GM18519 (cell line): ENCODE measurements around the gene MACROH2A1.
"Not testable (repeated sequence)": the region's sequence is repeated elsewhere in the genome, so short reads cannot be mapped to it uniquely, and the experiment has no call there.

Experiments used
- ATAC-seq: cut with Tn5 transposase; IDR thresholded peaks from one replicate; pipeline ENCODE4 v1.9.1; 2021; ENCODE audit warnings: mild to moderate bottlenecking, moderate library complexity; ENCODE audit not compliant: unreplicated experiment, low FRiP score

The MACROH2A1 gene

DNA sequence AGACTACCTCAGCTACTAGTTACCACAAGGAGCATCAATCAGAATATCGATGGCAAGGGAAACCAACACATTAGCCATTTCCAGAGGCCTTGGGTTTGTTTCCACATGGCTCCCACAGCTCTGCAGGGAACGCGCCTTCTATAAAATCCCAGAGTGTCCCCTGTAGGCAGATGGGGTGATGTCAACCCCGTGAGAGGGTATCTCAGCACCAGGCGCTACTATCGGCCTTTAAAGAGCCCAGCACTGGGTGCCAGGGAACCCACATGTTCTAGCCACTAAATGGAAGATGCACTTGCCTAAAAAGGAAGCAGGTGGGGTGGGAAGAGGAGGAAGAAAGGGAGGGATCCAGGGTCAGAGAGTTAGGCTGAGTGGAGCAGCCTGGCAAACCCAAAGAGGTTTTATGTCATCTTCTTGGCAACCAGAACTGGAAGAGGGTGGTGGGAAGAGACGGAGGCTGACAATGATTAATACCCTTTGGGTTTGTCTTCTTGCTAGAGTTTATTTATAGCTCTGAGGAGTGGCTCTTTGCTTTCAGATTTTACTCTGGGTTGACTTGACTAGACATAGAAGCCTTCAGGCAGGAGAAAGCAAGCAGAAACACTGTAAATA lies 19.9 kb downstream of the MACROH2A1 start:
- no peak for ATAC-seq

DNA sequence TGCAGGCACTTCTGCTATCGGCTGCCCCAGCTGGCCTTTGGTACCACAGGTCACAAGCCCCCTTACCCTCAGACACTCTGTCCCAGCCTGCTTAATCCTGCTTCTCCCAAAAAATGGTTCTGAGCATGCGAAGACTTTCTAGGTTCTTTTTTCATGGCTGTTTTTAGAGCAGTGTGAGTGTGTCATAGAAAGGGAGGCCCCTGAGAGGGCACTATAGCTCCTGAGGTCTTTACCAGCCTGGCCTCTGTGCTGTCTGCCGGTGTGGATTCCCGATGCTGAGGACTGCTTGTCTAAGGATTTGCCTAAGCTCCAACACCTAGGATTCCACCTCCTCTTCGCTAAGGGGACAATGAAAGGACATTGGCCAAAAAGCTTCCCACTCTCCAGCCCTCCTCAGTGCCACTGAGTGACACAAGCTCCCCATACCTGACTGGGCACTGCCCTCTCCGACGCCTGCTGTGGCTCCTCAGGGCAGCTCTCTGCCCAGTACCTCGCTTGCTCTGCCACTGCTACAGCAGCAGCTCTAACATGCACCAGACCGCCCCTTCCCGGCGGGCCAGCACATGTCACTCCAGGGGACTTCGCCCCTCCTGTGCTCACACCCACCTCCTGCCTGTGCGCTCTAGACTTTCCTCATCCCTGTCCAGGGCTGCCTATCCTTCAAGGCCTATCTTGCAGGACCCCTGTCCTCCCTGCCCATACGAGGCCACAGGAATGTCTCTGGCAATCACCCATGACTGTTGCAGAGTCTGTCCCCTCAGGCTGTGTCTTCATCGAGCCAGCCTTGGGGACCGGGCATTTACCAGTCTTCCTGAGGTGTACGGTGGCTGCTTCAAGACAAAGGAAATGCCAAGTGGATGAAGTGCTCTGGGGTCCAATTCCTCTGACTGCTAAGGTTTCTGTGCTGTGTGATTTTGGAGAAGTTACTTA lies 21.0 kb downstream of the MACROH2A1 start:
- no peak for ATAC-seq

DNA sequence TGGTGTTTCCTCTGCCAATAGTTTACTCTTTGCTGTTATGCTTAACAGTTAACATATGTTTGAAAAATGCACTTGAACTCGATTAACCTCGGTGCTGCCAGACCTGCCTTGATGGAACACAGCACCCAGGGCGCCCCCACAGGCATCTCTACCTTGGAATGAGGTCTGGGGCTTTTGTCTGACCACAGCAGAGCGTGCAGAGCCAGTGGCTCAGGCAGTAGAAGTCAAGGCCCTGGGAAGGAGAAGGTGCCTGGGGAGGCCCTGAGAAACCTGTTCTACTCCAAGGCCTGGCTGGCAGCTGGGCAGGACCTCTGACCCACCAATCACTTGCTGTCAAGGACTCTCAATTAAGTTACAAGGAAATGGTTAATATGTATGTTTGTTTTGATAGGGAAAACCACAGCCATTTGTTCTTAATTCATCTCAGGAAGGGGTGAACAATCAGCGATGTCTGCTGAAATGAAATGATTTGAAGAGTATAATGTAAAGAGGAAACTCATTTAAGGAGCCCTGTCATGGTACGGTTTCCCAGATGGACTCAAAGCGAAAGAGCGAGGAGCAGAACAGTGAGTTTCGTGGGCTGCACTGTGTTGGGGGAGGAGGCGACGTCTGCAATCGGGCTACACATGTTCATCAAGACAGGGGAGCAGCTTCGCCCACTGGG lies 21.9 kb downstream of the MACROH2A1 start:
- no peak for ATAC-seq

DNA sequence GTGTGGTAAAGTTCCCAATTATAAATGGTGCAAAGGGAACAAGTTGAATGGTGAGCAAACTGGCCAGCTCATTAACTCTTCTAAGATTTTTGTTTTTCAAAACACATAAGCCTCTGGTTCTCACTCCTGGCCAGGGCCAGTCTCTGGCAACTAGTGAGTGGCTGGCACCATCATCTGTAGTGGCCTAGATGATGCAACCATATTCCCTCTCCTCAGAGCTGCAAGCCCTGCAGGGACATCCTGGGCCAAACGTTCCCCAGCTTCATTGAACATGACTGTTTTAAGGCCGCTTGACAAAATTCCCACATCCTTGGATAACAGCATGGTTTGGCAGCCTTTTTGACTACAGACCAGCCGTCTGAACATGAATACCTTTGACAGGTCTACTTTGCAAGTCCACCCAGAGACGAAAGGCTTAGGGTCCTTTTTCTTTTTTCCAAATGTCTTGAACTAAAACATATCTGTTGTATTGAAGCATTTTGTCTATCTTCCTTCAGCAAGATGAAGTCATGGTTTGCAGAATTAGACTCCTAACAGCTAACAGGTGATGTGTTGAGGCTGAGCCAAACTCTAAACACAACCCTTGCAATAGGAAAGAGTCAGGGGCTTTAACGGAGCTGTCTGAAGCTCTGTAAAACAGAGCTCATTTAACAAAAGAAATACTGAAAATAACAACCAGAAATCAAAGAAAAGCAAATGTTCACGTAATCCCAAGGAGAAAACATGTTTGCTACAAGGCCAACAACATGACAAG lies 23.8 kb downstream of the MACROH2A1 start:
- ATAC-seq, result no peak

DNA sequence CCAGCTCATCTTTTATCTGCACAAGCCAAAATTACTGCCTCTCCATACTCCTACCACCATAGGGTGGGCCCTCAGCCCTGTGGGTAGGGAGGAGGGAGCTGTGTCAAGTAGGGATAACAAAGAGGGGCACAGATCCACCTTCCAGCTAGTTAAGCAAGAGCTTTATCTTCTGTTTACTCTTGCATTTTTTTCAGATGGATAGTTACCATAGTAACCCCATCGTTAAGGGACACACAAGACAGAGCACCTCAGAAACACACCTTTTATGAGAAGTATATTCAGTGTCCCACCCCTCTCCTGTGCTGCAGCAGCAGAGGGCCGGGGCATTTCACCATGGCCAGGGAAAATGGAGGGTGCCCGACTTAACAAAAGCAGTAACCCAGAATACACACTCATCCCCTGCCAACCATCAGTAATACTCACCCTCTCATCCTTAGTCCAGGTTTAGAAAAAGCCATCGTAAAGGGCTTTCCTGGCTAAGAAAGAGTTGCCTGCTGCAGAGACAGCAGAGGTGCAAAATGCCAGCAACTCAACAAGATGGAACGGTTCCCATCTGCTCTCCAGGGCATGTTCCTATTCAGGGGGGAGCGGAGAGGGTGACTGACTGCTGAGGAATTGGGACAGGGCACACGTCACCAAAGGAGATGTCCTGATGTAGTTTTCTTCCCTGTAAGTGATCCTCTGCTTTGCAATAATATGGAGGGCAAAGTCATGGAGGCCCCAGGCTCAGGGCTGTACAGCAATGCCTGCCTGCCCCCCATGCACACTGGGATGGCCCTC lies 25.1 kb downstream of the MACROH2A1 start:
- ATAC-seq, result no peak

DNA sequence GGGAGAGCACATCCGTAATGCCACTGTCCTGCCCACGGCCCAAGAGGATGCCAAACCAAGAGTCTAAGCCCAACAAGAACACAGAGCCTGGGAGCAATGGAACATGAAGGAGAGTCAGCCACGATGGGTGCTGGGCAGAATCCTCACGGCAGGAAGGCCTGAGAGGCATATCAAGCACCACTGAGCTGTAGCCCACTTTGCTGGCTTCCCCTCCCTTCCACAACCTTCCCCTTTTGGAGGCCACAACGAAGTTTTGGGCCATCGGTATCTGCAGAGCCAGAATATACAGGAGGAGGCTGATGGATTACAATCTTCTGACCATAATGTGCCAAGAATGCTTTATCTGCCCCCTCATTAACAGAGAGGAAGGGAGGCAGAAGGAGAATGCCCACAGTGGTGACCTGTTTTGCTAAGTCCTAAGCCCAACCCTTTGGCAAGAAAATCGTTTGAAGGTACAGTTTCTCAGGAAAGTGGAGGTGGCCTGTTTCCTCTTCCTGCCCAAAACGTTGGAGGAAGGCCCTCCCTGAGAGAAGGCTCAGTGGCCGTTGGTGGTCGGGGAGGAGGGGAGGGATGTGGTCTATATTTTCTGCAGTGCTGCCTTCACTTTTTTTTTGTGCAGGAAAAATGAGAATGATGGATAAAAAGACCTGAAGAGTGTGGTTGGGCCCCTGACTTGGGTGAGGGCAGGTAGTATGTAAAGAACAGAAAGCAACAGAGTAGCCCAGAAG lies 26.2 kb downstream of the MACROH2A1 start:
- no peak for ATAC-seq

DNA sequence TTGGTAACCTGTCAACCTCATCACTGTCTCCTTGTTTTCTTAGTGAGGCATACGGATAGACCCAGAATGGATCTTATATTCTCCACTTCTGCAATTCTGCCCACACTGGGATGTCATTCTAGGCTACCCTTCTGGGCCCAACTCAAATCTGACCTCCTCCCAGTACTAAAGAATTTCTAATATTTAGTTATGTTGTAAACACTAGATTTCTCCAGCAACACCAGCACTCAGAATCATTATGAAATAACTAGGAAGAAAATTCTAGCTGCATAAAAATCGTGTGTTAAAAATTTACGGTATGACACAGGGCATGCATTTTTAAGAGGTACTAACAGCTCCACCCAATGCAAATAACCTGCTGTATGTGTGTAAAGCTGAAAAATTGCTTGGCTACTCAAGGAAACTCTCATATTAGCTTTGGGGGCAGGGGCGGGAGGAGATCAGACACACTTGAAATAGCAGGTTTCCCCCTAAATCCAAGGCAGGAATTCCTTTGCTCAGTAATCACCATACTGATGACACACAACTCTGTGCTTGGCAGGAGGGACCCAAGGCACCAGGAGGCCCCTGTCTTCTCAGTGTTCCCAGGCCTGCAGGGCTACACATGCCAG lies 27.3 kb downstream of the MACROH2A1 start:
- no peak for ATAC-seq

DNA sequence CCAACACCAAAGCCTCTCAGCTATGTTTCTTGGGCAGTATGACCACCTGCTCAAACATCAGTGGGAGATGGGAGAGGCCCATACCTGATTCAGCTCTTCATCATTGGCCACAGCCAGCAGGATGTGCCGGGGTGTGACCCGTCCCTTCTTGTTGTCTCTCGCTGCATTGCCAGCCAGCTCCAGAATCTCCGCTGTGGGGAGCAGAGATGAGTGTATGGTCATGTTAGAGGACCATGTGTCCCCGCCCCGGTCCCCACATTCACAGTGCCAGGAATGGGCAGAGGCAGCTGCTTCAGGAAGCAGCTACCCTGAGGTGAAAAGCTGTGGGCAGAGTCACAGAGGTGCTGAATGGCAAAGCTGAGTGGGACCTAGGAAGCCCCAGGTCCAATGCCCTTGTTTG lies 29.1 kb downstream of the MACROH2A1 start:
- ATAC-seq, result no peak

DNA sequence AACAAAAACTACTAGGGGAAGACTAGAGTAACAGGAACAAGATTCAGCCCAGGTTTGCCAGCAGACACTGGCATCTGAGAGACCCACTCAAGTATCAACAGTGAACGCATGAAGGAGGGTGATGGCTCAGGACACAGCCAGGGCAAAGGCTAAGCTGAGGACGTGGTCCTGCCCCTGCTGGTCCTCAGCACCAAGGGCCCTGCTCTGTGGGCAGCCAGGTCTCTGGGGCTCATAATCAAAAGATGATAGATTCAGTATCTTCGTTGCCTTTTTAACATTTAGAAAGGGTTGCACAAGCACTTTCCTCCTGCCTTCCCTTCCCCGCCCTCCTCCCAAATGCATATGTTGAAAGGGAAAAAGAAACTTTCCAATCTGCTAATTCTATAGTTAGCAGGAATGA lies 31.5 kb downstream of the MACROH2A1 start:
- ATAC-seq, result no peak

DNA sequence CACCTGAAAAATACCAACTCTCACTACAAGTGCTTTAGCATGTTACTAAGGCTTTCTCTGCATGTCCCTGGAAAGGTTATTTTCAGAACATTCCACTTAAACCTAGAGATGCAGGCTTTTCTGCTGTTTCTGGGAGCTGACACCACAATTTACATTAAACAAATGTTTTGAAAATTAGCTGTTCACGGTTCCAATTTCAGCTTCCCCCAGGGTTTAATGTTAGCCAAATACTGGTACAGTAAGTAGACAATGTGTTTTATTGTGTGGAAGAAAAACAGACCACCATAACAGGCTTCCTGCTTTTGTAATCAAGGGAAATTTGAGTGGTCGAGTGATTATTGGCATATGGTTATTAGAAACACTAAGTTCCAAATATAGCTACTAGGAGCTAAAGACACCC lies 32.0 kb downstream of the MACROH2A1 start:
- no peak for ATAC-seq

DNA sequence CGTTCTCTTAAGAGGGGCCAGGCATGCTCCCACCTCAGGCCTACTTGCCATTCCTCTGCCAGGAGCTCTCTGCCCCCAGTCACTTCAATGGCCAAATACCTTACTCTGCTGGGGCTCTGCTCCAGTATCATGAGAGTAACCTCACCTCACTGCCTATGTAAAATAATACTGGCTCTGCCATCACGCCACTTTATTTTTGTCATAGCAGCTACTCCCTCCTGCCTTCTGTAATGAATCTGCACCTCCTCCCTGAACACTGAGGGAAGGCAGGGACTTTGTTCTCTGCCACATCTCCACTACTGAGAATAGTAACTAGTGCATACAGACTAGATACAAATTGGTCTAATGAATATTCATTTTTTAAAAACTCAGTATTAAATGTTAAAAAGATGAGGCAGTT lies 33.8 kb downstream of the MACROH2A1 start:
- no peak for ATAC-seq

DNA sequence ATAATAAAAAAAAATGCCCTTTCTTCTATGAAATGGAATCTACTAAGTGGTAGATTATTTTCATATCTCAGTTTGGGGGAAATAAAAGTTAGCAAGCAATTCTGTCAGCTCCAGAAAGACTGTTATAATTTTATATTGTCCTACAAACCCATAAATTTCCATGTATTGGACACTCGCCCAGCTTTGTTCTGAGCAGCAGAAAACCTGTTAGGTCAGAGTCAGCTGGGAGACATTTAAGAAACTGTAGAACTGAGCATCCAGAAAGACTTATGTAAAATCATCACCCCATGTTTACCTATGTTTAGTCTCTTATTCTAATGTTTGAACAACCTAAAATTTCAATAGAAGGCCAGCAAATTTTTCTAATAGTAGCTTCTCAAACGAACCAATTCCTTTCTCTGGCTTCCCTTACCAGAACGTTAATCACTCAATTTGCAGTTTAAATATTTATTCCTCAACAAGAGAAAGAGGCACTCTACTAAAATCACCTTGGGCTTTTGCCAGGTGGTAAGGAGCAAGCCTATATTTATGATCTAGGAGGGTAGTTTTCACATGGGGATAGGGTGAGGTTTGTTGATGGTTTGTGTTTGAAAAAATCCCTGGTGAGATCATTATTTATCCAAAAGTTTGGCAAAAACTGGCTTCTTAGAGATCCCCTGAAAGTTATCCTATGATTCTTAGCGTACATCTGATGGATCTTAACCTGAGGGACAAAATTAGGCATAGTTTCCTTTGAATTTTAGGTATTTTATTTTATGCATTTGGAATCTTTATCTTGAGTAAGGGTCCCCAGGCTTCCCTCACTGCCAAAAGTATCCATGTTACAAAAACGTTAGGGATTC lies 34.4 kb downstream of the MACROH2A1 start:
- no peak for ATAC-seq

DNA sequence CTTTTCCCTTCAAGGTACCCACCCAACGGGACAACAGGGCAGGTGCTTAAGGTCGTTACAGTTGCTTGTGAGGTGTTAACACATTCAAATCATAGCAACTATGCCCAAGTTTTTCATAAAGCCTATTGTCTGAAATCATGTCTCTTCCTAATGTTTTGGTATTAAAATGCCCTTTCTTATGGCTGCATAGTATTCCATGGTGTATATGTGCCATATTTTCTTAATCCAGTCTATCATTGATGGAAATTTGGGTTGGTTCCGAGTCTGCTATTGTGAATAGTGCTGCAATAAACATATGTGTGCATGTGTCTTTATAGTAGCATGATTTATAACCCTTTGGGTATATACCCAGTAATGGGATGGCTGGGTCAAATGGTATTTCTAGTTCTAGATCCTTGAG lies 35.7 kb downstream of the MACROH2A1 start:
- ATAC-seq, result not testable (repeated sequence)

DNA sequence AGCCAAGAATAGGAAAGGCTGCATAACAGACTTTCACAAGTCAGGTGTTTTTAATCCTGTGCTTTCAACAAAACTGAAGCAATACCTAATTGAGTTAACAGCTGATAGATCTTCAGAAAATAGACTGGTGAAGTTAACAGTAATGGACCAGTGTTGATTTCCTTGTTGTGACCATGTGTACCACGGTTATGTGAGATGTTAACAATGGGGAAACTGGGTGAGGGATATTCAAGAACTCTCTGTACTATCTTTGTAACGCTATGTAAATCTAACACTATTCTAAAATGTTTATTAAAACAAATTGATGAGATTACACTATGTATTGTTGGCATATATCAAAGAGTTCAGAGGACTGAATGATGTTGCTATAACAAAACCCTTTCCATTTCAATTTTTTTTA lies 36.9 kb downstream of the MACROH2A1 start:
- ATAC-seq, result no peak

DNA sequence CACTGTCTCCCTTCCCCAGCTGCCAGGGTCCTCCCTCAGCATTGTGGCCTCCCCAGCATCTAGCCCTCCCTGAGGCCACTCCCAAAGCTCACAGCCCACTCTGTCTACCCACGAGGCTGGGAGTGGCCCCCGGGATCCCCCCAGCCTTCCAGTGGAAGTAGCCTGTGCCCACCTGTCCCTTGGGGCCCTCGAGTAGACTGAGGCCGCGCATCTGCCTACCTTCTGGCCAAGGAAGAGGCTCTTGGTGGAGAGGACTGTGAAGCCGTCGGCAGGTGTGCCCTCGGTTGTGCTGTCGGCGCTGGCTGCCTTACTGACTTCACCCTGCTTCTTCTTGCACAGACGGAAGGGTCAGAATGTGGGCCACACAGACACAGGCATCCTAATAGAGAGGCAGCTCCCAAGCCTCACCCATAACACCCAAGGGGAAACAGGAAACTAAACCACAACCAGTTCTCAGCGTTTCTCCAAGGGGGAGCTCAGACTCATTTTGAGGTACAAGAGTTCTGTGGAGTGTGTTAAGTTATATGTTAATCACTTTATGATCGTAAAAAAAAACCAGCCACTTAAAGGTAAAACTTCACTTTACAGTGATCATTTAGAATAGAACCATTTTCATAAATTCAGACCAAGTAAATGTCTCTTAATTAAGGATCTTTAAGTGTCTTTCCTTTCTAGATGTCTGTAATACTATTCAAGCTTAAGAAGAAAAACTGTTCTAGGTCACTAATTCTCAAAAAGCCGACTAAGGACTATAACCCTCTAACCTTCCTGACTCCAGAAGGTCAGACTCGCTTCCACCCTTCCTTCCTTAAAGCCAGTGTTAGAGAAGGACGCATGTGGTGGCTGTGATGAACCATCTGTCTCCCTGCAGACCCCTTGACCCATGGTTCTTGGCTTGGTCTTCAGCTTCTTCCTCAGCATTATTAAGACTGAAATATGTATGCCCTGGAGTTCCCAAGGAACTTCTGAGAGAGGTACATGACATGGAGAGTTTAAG lies 38.5 kb downstream of the MACROH2A1 start:
- ATAC-seq, result no peak

DNA sequence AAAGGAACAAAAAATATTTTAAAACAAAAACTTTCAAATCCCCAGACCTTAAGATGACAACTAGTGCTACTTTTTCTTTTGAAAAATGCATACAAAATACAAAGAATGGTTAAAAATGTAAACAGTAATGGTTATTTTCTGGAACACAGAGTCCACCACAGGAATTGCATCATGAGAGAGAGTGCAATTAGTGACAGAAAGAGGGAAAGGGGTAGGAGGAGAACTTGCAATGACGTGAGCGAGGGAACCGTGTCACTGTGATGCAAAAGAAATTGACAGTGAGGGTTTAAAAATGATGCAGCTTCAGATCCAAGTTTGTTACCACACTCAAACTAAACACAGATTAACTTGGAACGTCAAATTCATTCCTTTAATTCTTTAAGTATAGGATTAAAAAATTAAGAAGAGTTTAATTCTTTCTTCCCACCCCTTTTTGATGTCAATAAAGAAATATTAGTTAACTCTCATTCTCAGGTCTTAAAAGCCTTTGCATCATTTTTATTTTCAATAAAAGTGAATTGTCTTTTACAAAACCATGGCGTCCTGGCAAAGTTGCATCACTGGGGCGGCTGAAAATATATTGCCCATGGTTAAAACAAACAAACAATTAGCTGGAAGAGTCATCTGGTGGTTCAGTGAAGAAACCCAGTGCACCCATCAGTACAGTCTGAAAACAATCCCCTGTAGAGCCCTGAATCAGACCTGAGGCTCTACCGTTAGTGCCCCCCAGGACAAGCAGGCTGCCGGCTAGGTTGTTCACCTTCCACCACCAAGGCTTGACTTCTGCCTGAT lies 39.5 kb downstream of the MACROH2A1 start:
- ATAC-seq, result no peak
